HG02571 (cell line): ENCODE results near the gene GSTT2.
"Not testable (repeated sequence)": the region's sequence is repeated elsewhere in the genome, so short reads cannot be mapped to it uniquely, and the experiment has no call there.

Experiments used
- ATAC-seq: cut with Tn5 transposase; IDR thresholded peaks from one replicate; pipeline ENCODE4 v1.9.1; 2021; ENCODE audit warnings: mild to moderate bottlenecking, moderate library complexity; ENCODE audit not compliant: unreplicated experiment

Gene GSTT2

GRCh38 chr22:23971927-23972326, 8.0 kb upstream of the GSTT2 start:
- not testable (repeated sequence) for ATAC-seq

- peak; percentile 86 for ATAC-seq
Measured at GRCh38 chr22:23974345-23974744, 5.6 kb upstream of the GSTT2 start, which contains the start of gene DDT. Gene DDT (minus strand): TSS chr22:23974441. CDS start chr22:23974414, 27 bp downstream.

- not testable (repeated sequence) for ATAC-seq
Measured at GRCh38 chr22:23974836-23975352, 5.0 kb upstream of the GSTT2 start.

GRCh38 chr22:23977304-23977703, 2.6 kb upstream of the GSTT2 start:
- not testable (repeated sequence) for ATAC-seq

GRCh38 chr22:23980567-23980966, 633 bp downstream of the GSTT2 start:
- not testable (repeated sequence) for ATAC-seq

GRCh38 chr22:23984430-23984829, 4.5 kb downstream of the GSTT2 start:
- ATAC-seq, result no peak

GRCh38 chr22:23986089-23986488, 6.2 kb downstream of the GSTT2 start:
- not testable (repeated sequence) for ATAC-seq

- not testable (repeated sequence) for ATAC-seq
Measured at GRCh38 chr22:23986538-23987178, 6.7 kb downstream of the GSTT2 start.

- ATAC-seq, result not testable (repeated sequence)
Measured at GRCh38 chr22:23989583-23990244, 9.8 kb downstream of the GSTT2 start.

GRCh38 chr22:23993080-23993479, 13.1 kb downstream of the GSTT2 start:
- ATAC-seq, result not testable (repeated sequence)

- ATAC-seq, result not testable (repeated sequence)
Measured at GRCh38 chr22:23993581-23994177, 13.7 kb downstream of the GSTT2 start.

- no peak for ATAC-seq
Measured at GRCh38 chr22:23997092-23997491, 17.2 kb downstream of the GSTT2 start.

GRCh38 chr22:23999779-24000178, 19.8 kb downstream of the GSTT2 start:
- not testable (repeated sequence) for ATAC-seq

GRCh38 chr22:24001314-24001713, 21.4 kb downstream of the GSTT2 start:
- no peak for ATAC-seq

- no peak for ATAC-seq
Measured at GRCh38 chr22:24002272-24002671, 22.3 kb downstream of the GSTT2 start.

GRCh38 chr22:24002851-24003250, 22.9 kb downstream of the GSTT2 start:
- no peak for ATAC-seq

- ATAC-seq, result no peak
Measured at GRCh38 chr22:24003887-24004286, 24.0 kb downstream of the GSTT2 start.

GRCh38 chr22:24005201-24005600, 25.3 kb downstream of the GSTT2 start, which contains the start of gene GSTT4:
Gene GSTT4 (minus strand): TSS chr22:24005453. CDS start chr22:24005356, 97 bp downstream.
- ATAC-seq, result no peak

GRCh38 chr22:24006207-24006913, 26.4 kb downstream of the GSTT2 start:
- ATAC-seq, result no peak

GRCh38 chr22:24006914-24007214, 26.9 kb downstream of the GSTT2 start:
- ATAC-seq, result no peak
